Left renal pelvis (tissue), 4 donors: ENCODE measurements around the gene MTERF2. TPM values are rescaled to one million over a fixed set of nuclear protein-coding genes. Genes with fewer than 3 reads are reported as not detected.
"Not testable (repeated sequence)": the region's sequence is repeated elsewhere in the genome, so short reads cannot be mapped to it uniquely, and the experiment has no call there.

Source experiments
- DNase-seq, 4 donors: peaks; one replicate each; pipeline ENCODE4 v3.0.0-alpha.2; 2013; ENCODE audit warnings: low read depth in 4 of 4, low spot score in 3 of 4
- polyA plus RNA-seq, 4 donors: library from polyadenylated mRNA; unstranded; fragments of 120-200 nt; gene quantifications; one replicate each; pipeline ENCODE4 v1.2.1, GENCODE V29; 2013; ENCODE audit not compliant: insufficient read length in 4 of 4

Gene MTERF2
- polyA plus RNA-seq, 4 donors, result 25.7 to 39.3 (median 31.7) TPM

GRCh38 chr12:106996102-106996501, 9.2 kb upstream of the MTERF2 start:
- not testable (repeated sequence) for DNase-seq

- DNase-seq, result no peak
Measured at GRCh38 chr12:106994579-106995220, 7.8 kb upstream of the MTERF2 start.

- no peak for DNase-seq
Measured at GRCh38 chr12:106987846-106988245, 900 bp upstream of the MTERF2 start.

- no peak for DNase-seq
Measured at GRCh38 chr12:106986135-106986534, 811 bp downstream of the MTERF2 start.

GRCh38 chr12:106985479-106985878, 1.5 kb downstream of the MTERF2 start:
- DNase-seq, result no peak

GRCh38 chr12:106984588-106985137, 2.3 kb downstream of the MTERF2 start:
- DNase-seq, result no peak

GRCh38 chr12:106982229-106982628, 4.7 kb downstream of the MTERF2 start:
- no peak for DNase-seq

- DNase-seq, result no peak
Measured at GRCh38 chr12:106981788-106982187, 5.2 kb downstream of the MTERF2 start.

GRCh38 chr12:106980944-106981343, 6.0 kb downstream of the MTERF2 start:
- no peak for DNase-seq

- no peak for DNase-seq
Measured at GRCh38 chr12:106978035-106978800, 8.7 kb downstream of the MTERF2 start.

- no peak for DNase-seq
Measured at GRCh38 chr12:106976668-106977067, 10.3 kb downstream of the MTERF2 start.

GRCh38 chr12:106975993-106976658, 10.8 kb downstream of the MTERF2 start:
- DNase-seq, result no peak

GRCh38 chr12:106975098-106975497, 11.8 kb downstream of the MTERF2 start:
- DNase-seq, result no peak

GRCh38 chr12:106974511-106974910, 12.4 kb downstream of the MTERF2 start:
- DNase-seq, result no peak

- no peak for DNase-seq
Measured at GRCh38 chr12:106973545-106973944, 13.4 kb downstream of the MTERF2 start.

GRCh38 chr12:106971065-106971464, 15.9 kb downstream of the MTERF2 start:
- no peak for DNase-seq

GRCh38 chr12:106964526-106964925, 22.4 kb downstream of the MTERF2 start:
- DNase-seq, result no peak

GRCh38 chr12:106962286-106962685, 24.7 kb downstream of the MTERF2 start:
- no peak for DNase-seq

- no peak for DNase-seq
Measured at GRCh38 chr12:106960443-106960842, 26.5 kb downstream of the MTERF2 start.

GRCh38 chr12:106957583-106957982, 29.4 kb downstream of the MTERF2 start:
- no peak for DNase-seq

- peak; percentile 48 to 64 (median 54) for DNase-seq
Measured at GRCh38 chr12:106956048-106956578, 30.8 kb downstream of the MTERF2 start.
